GM21737 (cell line): ENCODE results near the gene MTSS2.

ENCODE experiments used
- ATAC-seq: cut with Tn5 transposase; IDR thresholded peaks from one replicate; pipeline ENCODE4 v1.9.1; 2021; ENCODE audit warnings: mild to moderate bottlenecking, moderate library complexity; ENCODE audit not compliant: unreplicated experiment

MTSS2 gene

GRCh38 chr16:70700101-70701020, 14.5 kb upstream of the MTSS2 start:
- ATAC-seq: no peak

- no peak for ATAC-seq
Observed at GRCh38 chr16:70699696-70700095, 13.8 kb upstream of the MTSS2 start.

GRCh38 chr16:70698901-70699300, 13.0 kb upstream of the MTSS2 start:
- no peak for ATAC-seq

GRCh38 chr16:70697594-70698170, 11.8 kb upstream of the MTSS2 start:
- ATAC-seq: no peak

GRCh38 chr16:70696952-70697593, 11.2 kb upstream of the MTSS2 start:
- no peak for ATAC-seq

- no peak for ATAC-seq
Observed at GRCh38 chr16:70696355-70696754, 10.5 kb upstream of the MTSS2 start.

- no peak for ATAC-seq
Observed at GRCh38 chr16:70695331-70696070, 9.6 kb upstream of the MTSS2 start.

GRCh38 chr16:70694868-70695218, 9.0 kb upstream of the MTSS2 start:
- ATAC-seq: no peak

- no peak for ATAC-seq
Observed at GRCh38 chr16:70694088-70694867, 8.4 kb upstream of the MTSS2 start.

- ATAC-seq: no peak
Observed at GRCh38 chr16:70692873-70693671, 7.2 kb upstream of the MTSS2 start.

GRCh38 chr16:70692130-70692872, 6.4 kb upstream of the MTSS2 start:
- no peak for ATAC-seq

- no peak for ATAC-seq
Observed at GRCh38 chr16:70691223-70692129, 5.6 kb upstream of the MTSS2 start.

- no peak for ATAC-seq
Observed at GRCh38 chr16:70689970-70690891, 4.4 kb upstream of the MTSS2 start.

GRCh38 chr16:70689035-70689969, 3.4 kb upstream of the MTSS2 start:
- no peak for ATAC-seq

- ATAC-seq: no peak
Observed at GRCh38 chr16:70688246-70688742, 2.4 kb upstream of the MTSS2 start.
